Measurements from ENCODE around the gene ASPHD1.

Gene ASPHD1

GRCh38 chr16:29900888-29901606, 759 bp downstream of the ASPHD1 start:
- TF ChIP-seq, protein P1, sequence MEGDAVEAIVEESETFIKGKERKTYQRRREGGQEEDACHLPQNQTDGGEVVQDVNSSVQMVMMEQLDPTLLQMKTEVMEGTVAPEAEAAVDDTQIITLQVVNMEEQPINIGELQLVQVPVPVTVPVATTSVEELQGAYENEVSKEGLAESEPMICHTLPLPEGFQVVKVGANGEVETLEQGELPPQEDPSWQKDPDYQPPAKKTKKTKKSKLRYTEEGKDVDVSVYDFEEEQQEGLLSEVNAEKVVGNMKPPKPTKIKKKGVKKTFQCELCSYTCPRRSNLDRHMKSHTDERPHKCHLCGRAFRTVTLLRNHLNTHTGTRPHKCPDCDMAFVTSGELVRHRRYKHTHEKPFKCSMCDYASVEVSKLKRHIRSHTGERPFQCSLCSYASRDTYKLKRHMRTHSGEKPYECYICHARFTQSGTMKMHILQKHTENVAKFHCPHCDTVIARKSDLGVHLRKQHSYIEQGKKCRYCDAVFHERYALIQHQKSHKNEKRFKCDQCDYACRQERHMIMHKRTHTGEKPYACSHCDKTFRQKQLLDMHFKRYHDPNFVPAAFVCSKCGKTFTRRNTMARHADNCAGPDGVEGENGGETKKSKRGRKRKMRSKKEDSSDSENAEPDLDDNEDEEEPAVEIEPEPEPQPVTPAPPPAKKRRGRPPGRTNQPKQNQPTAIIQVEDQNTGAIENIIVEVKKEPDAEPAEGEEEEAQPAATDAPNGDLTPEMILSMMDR (IDR thresholded peaks at IDR 0.05; ENCODE audit: insufficient read depth, low read length) = no peak
- TF ChIP-seq GABPA (IDR thresholded peaks at IDR 0.05; ENCODE audit: low read depth) (no peak), POLR2AphosphoS5 (IDR thresholded peaks at IDR 0.05; ENCODE audit: low read depth) (no peak), SPI1 (IDR thresholded peaks at IDR 0.05; ENCODE audit: borderline replicate concordance, low read depth) (no peak)
- TF ChIP-seq, protein P2, sequence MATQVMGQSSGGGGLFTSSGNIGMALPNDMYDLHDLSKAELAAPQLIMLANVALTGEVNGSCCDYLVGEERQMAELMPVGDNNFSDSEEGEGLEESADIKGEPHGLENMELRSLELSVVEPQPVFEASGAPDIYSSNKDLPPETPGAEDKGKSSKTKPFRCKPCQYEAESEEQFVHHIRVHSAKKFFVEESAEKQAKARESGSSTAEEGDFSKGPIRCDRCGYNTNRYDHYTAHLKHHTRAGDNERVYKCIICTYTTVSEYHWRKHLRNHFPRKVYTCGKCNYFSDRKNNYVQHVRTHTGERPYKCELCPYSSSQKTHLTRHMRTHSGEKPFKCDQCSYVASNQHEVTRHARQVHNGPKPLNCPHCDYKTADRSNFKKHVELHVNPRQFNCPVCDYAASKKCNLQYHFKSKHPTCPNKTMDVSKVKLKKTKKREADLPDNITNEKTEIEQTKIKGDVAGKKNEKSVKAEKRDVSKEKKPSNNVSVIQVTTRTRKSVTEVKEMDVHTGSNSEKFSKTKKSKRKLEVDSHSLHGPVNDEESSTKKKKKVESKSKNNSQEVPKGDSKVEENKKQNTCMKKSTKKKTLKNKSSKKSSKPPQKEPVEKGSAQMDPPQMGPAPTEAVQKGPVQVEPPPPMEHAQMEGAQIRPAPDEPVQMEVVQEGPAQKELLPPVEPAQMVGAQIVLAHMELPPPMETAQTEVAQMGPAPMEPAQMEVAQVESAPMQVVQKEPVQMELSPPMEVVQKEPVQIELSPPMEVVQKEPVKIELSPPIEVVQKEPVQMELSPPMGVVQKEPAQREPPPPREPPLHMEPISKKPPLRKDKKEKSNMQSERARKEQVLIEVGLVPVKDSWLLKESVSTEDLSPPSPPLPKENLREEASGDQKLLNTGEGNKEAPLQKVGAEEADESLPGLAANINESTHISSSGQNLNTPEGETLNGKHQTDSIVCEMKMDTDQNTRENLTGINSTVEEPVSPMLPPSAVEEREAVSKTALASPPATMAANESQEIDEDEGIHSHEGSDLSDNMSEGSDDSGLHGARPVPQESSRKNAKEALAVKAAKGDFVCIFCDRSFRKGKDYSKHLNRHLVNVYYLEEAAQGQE (IDR thresholded peaks at IDR 0.05; ENCODE audit: insufficient replicate concordance, low read depth) = no peak
- H3K27me3 ChIP-seq (ENCODE audit: insufficient read depth, poor library complexity, severe bottlenecking) = peaks cover 8% of the 10 kb centered on the region
- peak overlapping the region; percentile 66 for H3K4me3 ChIP-seq (replicated peaks; ENCODE audit: insufficient read depth, low read length)
- H3K27ac ChIP-seq (replicated peaks) = no peak overlapping the region
- no peak for DNase-seq (ENCODE audit: low read depth in 1 of 2, low spot score in 1 of 2)

DNA sequence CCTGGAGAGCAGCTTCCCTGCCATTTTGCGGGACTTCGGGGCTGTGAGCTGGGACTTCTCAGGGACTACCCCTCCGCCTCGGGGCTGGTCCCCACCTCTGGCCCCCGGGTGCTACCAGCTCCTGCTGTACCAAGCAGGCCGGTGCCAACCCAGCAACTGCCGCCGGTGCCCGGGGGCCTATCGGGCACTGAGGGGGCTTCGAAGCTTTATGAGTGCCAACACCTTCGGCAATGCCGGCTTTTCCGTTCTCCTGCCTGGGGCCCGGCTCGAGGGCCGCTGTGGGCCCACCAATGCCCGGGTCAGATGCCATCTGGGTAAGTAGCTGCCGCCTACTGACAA, 1.3 kb downstream of the ASPHD1 start:
- Histone ChIP-seq H3K27me3 (ENCODE audit: insufficient read depth, poor library complexity, severe bottlenecking) (peaks cover 8% of the 10 kb centered on the region), H3K27ac (replicated peaks) (no peak overlapping the region), H3K4me3 (replicated peaks; ENCODE audit: insufficient read depth, low read length) (no peak overlapping the region)
- DNase-seq (ENCODE audit: low read depth in 1 of 2, low spot score in 1 of 2) = no peak
- TF ChIP-seq, protein P2 (IDR thresholded peaks at IDR 0.05; ENCODE audit: insufficient replicate concordance, low read depth) = no peak
- no peak for TF ChIP-seq POLR2AphosphoS5 (IDR thresholded peaks at IDR 0.05; ENCODE audit: low read depth)

- Histone ChIP-seq H3K27me3 (ENCODE audit: insufficient read depth, poor library complexity, severe bottlenecking) (peaks cover under 1% of the 10 kb centered on the region), H3K27ac (replicated peaks) (no peak overlapping the region), H3K4me3 (replicated peaks; ENCODE audit: insufficient read depth, low read length) (no peak overlapping the region)
- no peak for DNase-seq (ENCODE audit: low read depth in 1 of 2, low spot score in 1 of 2)
- TF ChIP-seq, protein P2 (IDR thresholded peaks at IDR 0.05; ENCODE audit: insufficient replicate concordance, low read depth) = no peak
- TF ChIP-seq, protein P1 (IDR thresholded peaks at IDR 0.05; ENCODE audit: insufficient read depth, low read length) = no peak
- no peak for TF ChIP-seq GABPA (IDR thresholded peaks at IDR 0.05; ENCODE audit: low read depth)
- TF ChIP-seq SPI1 (IDR thresholded peaks at IDR 0.05; ENCODE audit: borderline replicate concordance, low read depth) = 0 out of 2 replicates have a peak, but pooled peaks have one; percentile 23
These were observed 3.3 kb downstream of the ASPHD1 start for GRCh38 chr16:29903590-29903989.
